Measurements from ENCODE around the gene HIVEP1.
"Not testable (repeated sequence)": the region's sequence is repeated elsewhere in the genome, so short reads cannot be mapped to it uniquely, and the experiment has no call there.

The HIVEP1 gene

DNA sequence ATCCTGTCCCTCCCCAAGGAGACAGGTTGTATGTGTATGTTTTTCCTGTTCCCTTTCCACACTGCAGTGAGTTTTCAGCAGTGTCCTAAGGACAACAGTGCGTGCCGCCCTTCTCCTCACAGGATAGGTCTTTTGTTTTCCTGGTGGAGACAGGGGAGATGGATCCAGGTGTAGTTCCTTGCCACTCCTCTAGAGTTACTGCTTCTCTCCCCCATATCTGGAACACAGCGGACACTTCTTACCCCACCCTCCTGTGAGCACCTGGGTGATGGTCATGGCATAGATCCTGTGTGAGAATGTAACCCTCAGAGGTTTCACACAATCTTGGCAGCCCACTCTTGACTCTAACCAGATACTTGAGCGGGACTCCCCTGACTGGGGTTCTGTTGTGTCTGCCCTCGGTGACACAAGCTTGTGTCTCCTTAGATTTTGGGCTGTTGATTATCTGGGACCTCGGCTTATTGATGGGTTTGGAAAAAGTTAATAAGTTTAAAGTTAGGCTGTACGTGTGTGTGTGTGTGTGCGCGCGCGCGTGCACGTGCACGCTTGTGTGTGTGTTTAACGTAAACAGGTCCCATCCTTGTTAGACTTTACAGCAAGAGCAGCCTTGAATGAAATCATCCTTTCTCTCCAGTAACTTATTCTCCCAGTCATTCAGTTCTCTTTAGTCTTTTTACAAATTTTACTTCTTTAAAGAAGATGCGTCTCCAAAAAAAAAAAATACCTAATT, 146.7 kb downstream of the HIVEP1 start:
- no peak for DNase-seq (ENCODE audit: low spot score)

DNA sequence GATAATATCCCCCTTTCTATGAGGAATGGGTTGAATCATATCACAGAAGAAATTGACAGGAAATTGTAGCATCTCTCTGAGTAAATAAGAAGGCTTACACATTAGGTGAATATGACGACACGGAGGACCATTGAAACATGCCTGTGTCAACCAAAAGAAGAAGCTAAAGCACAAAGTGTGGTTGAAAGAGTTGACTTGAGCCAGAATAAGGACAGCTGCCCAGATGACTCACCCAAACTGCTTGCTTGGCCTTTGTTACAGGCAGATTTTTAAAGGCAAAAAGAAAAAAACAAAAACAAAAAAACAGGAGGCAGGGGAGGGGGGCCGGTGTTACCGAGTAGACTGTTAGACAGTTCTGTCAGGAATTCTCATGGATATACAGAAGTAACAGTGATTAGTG, 148.2 kb downstream of the HIVEP1 start:
- no peak for DNase-seq (ENCODE audit: low spot score)

DNA sequence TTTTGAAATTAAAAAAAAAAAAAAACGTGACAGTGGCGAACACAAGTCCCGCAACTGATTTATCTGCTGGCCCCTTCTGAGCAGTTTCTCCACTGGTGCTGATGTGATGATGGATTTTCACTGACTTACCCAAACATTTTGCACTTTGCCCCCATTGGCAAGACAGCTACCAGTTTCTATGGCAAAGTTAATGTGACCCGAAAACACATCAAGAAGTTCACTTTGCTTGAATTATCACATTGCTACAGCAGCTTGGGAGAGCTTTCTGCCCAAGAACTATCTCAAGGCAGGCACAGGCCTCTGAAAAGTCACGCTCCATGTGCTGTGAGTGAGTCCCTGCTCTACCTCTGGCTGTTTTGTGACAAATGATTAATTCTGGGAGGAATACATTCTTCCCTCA, 150.1 kb downstream of the HIVEP1 start:
- no peak for DNase-seq (ENCODE audit: low spot score)

DNA sequence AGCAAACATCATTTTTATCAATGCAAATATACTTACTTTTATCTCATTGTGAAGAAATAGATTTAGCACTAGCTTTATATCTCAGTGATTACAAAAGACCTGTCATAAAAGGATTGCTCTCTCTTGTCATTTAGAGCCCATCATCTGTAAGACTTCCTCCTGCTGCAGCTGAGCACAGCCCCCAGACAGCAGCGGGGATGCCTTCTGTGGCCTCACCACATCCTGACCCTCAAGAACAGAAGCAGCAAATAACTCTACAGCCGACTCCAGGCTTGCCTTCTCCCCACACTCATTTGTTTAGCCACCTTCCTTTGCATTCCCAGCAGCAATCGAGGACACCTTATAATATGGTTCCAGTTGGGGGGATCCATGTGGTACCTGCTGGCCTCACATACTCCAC, 151.0 kb downstream of the HIVEP1 start:
- DNase-seq (ENCODE audit: low spot score), result no peak

DNA sequence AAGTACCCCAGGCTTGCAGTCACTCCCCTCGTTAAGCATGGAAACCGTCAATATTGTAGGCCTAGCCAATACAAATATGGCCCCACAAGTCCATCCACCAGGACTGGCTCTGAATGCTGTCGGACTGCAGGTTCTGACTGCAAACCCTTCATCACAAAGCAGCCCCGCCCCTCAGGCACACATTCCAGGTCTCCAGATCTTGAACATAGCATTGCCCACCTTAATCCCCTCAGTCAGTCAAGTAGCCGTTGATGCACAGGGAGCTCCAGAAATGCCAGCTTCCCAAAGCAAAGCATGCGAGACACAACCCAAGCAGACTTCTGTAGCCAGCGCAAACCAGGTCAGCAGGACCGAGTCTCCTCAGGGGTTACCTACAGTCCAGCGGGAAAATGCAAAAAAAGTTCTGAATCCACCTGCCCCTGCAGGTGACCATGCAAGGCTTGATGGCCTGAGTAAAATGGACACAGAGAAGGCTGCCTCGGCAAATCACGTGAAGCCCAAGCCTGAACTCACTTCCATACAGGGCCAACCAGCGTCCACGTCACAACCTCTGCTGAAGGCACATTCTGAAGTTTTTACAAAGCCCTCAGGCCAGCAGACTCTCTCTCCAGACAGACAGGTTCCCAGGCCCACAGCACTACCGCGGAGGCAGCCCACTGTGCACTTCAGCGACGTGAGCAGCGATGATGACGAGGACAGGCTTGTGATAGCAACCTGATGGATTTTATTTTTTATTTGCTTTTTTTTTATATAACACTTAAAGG, 151.8 kb downstream of the HIVEP1 start:
- no peak for DNase-seq (ENCODE audit: low spot score)

DNA sequence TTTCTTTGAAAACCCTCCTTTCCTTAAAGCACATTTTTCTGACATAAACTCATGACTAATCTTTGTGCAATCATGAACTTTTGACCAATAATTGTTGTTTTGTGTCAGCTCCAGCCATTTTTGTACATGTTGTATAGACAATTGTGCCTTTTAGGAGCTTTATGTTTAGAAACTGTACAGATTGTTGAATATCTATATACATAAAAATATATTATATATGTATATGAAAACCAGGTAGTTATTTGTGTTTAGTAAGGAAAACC, 152.3 kb downstream of the HIVEP1 start:
- no peak for DNase-seq (ENCODE audit: low spot score)

DNA sequence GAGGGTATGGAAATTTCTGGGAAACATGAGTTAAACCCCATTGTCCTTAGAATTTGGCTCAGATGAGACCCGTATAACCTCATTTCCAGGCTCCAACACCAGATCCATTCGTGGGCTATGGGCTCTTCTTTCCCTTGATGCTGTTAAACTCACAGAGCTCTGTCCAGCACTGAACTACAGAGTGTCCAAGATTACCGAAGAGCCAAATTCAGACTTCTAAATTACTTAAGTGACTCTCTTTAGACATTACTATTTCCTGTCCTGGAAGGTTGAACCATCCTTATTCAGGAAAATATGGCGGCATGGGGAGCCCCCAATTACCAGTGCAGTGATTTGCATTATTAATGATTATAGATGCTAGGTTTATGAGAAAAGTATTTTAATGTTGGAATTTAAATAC, 153.2 kb downstream of the HIVEP1 start:
- no peak for DNase-seq (ENCODE audit: low spot score)

DNA sequence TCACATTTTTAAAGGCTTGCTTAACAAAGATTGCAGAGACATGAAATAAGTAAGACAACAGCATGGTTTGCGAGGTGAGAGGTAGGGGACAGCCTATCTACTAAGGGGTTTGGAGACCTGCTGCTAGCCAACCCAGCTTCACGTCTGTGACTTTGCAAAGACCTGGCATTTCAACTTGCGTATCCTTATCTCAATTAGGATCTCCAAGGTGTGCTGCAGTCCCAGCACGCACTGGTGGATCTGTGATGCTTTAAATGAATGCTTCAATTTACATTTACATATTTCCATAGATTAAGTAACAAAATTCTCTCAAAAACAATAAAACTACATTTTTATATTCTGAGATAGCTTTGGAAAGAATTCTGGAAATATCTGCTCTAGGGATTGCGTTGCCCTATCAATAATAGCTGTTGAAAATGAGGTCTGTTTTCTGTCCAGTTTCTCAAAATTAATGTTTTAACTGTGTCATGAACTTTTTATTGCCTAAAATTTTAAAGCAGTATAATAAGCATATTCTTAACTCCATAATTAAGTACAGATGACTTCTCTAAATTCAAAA, 153.7 kb downstream of the HIVEP1 start:
- DNase-seq (ENCODE audit: low spot score), result no peak

DNA sequence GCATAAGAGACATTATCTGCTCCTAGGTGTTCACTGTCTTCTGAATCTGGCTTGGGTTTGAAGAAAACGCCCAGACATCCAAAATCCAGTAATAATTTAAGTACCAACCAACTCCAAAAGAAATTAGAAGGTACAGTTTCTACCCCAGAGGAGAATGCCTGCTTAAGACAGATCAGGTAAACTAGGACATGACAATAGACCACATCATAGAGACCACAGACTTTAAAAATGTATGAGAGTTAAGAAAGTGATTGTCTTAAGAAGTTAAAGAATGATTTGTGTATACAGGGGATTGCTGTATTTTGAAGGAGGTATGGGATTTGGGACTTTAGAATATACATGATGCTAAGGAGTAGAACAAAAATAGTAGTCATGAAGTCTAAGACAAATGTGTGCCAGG, 157.3 kb downstream of the HIVEP1 start:
- no peak for DNase-seq (ENCODE audit: low spot score)

DNA sequence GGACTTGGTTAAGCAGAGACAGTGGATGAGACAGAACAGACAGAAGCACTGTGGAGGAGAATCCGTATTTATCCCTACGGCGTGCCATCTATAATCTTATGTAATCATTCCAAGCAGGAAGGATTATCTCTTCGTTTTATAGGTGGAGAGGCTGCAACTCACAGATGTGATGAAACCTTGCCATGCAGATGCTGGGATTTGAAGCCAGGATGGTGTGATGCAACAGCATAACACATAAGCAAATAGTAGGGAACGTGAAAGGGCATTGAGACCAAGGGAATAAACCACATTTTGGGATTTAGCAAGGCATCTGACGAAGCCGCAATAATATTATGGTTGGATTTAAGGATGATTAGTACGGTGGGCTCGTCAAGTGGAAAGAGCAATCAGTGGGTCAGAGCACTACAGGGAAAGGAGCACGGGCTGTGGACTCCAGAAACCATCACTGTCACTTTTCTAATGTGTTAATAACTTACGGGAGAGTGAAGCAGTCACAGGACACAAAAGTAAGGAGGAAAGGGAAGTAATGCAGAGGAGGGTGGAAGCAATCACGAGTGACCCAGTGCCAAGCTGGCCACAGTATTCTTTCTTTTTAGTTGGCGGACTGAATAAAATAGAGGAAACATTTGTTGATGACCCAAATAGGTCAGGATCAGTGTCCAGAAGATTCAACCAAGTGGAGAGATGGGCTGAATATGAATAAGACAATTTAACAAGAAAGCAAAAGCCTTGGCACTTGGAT, 158.4 kb downstream of the HIVEP1 start:
- DNase-seq (ENCODE audit: low spot score), result no peak

DNA sequence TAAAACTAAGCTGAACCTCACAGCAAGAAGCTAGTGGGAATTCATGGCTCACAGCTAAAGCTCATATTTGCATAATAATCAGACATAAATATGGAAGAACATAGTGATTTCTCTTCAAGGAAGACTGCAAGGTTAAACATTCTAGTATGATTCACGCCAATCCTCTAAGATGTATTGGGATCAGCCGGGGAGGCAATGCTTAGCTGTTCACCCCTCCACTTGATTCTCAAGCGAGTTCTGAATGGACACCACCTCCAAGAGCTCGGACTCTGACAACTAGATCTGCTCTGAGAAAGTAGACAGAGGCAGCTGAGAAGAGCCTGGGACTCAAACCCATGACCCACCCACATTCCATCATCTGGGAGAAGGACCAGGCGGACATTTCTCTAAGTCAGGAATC, 159.6 kb downstream of the HIVEP1 start:
- DNase-seq (ENCODE audit: low spot score), result no peak

DNA sequence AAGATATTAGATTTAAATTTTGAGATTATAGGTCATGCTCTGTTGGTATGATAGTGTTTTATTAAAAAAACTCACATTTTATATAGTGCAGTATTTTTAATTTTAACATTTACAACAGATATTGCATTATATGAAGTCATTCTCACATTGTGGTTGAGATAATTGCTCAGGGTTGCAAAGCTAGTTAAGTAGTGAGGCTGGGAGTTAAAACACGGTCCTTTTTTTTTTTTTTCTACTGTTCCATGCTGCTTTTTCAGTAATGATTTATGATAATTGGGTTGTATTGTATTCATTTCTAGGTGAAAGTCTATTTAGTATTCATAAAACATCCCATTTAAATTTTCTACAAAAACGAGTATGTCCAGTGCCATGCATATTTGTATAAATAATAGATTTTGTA, 160.5 kb downstream of the HIVEP1 start:
- DNase-seq (ENCODE audit: low spot score), result no peak

DNA sequence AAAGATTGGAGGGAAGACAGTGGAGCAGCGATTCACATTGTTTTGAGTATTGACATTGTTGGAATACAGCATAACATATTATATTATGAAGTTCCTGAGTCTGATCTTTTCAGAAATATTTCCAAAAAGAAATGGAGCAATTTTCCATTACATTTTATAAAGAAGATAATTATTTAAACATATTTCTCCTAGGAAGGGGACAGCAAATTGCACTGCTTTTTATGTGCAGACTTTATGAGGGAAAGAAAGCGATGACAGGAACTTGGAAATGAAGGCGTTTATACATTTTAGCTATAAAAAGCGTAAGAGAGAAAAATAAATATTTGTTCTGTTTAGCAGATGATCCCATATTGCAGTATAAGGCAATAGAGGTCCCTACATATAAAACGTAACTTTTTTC, 161.1 kb downstream of the HIVEP1 start:
- DNase-seq (ENCODE audit: low spot score), result no peak

DNA sequence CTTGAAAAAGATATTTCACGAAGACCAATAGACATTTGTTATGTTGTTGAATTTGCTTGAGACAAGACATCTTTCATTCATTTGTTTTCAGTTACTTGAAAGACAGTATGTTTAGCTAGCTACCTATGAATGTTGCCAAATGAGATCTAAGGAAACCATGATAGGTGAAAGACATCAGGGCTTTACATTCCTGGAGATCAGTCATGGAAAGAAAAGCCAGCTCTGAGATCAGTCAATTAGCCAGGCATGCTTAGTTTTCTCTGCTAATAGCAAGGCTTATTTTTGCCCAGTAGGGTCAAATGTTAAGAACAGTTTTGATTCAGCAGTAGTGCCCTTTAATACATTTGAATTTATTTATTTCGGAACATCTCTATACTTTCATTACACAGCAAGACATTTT, 161.5 kb downstream of the HIVEP1 start:
- no peak for DNase-seq (ENCODE audit: low spot score)

DNA sequence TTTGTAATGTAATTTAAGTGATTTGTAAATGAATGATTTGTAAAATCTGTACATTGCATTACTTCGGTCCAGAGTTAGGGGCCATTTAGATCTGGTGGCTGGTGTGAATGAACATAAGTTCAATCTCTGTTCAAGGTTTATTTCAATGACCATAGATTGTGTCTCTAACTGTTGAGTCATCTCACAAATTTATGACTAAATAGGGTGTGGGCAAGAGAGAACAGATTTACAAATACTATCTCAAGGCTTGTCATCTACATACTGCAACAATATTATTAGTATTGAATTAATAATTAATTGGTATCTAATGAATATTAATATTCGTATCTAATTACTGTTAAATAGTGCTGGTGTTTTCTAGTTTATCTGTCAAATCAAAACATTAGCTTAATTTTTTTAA, 162.8 kb downstream of the HIVEP1 start:
- no peak for DNase-seq (ENCODE audit: low spot score)

DNA sequence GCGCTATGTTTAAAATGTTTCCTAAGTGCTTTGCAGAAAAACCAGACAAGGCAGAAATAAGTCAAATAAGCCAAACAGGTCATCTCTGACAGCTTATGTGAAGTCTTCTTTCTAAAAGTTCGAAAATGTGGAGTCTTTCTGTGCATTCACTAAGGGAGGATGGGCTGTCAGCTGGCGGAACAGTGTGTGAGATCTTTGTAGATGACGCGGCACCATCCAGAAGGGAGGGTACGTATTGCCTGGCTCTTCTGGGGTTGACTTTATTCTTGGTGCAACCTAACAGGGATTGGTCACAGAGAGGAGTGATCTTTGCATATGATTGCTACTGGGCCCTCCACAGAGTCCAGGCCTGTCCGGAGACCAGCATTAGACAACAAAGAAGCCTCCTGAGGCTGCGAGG, 163.5 kb downstream of the HIVEP1 start:
- DNase-seq (ENCODE audit: low spot score), result no peak

DNA sequence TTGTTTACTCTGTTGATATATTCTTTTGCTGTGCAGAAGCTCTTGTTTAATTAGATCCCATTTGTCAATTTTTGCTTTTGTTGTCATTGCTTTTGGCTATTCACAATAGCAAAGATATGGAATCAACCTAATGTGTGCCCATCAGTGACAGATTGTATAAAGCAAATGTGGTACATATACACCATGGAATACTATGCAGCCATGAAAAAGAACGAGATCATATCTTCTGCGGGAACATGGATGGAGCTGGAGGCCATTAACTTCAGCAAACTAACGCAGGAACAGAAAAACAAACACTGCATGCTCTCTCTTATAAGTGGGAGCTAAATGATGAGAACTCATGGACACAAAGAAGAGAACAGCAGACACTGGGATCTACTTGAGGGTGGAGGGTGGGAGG, 164.7 kb downstream of the HIVEP1 start:
- DNase-seq (ENCODE audit: low spot score), result not testable (repeated sequence)

DNA sequence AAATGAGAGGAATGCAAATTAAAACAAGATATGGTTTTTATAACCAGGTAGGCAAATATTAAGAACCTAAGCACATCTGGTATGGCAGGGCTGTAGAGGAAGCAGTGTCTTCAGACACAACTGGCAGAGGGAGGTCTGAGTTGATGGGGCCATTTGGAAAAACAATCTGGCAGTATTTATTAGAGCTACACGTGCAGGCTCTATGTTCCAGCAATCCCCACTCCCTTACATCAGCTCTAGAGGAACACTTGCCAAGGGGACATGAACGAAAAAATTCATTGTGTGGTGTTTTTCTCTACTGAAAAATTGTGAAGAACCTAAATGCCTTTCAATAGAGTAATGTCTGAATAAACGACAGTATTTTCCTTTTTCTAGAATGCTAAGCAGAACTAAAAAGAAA, 166.4 kb downstream of the HIVEP1 start:
- DNase-seq (ENCODE audit: low spot score), result no peak

DNA sequence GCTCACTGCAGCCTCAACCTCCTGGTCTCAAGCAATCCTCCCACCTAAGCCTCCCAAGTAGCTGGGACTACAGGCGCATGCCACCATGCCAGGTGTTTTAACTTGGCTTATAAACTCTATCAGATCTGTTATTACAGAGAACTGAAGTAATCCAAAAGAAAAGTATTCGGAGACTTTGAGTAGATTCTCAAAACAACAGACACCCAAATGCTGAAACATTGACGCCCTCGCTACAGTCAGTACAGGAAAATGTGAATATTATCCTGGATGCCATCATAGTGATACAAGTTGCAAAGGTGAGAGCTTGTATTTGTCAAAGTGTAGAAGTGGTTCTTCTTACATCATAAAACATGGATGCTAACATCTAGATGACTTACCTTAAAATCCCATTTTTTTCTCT, 169.4 kb downstream of the HIVEP1 start:
- DNase-seq (ENCODE audit: low spot score), result no peak

DNA sequence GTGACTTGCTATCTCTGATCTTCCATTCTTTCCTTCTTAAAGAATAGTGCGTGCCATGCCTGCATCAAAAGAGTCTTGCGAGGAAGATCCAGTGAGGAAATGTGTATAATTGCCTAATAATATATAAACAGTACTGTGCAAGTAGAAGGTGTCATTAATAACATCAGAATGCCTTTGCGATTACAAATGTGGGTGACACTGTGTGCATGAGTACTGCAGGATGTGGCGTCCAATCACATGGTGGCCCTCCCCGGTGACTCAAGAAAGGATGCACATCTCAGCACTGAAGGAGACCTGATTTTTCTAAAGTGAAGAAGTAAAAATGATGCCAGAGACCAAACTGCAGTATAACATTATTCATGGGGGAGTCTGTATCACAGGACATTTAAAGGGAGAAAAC, 170.6 kb downstream of the HIVEP1 start:
- DNase-seq (ENCODE audit: low spot score), result no peak

DNA sequence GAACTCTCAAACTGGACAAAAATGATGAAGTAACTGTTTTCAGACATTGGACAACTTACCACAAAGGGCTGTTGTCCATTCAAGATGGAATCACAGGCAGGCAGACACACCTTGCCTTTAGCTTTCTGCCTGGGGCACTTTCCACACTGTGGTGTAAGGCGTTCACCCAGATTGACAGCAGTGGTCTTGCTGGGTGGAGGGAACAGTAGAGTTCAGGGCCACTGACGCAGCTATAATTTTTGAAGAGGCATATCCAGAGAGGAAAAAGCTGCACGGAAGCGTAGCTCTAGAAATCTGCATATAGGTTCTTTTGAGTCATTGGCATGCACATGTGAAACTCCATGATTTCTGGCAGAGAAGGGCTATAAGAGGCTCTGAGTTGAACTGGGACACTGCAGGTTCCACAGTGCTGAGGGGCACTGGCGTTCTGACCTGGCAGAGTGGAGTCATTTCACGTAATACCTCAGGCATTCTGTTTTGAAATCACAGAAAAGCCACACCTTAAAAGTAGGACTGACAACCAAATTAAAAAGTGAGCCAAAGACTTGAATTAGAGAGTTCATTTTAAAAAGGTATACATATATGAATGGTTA, 173.1 kb downstream of the HIVEP1 start:
- DNase-seq (ENCODE audit: low spot score), result no peak

DNA sequence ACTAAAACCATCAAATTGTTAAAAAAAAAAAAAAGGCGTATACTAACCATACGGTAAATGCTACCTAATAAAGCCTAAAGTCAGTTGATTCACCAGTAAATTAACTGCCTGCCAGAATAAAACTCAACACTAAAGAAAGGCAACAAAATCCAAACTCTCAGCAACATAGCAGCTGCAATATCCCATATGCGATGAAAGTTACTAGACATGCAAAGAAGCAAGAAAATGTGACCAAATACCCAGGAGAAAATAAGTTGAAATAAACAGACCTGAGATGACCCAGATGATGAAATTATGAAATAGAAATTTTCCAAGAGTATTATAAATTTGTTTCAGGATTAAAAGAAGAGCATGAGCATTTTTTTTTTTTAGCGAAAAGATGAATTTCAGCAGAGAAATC, 174.4 kb downstream of the HIVEP1 start:
- DNase-seq (ENCODE audit: low spot score), result no peak

DNA sequence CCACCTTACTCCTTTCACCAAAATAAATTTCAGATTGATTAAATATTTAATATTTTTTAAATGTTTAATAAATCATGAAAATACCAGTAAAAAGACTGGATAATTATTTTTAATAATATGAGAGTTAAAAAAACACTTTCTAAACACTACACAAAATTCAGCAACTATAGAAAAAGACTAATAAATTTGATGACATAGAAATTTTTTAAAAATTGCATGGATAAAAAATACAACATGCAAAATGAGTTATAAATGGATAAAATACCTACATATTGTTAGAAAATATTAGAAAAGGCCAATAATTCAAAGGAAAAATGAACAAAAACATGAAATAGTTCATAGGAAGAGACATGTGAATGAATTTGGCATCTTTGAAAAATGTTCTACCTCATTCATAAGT, 177.0 kb downstream of the HIVEP1 start:
- no peak for DNase-seq (ENCODE audit: low spot score)

Data from hepatic stellate cell (primary cell).